ENCODE results near the gene ANKRD35.

- TF ChIP-seq MEIS2 (IDR thresholded peaks at IDR 0.05; ENCODE audit: partially characterized antibody) (no peak), MYC (IDR thresholded peaks at IDR 0.05; ENCODE audit: low read depth, low read length) (no peak), MYC (CRISPR knock-in tag; IDR thresholded peaks at IDR 0.05; ENCODE audit: borderline replicate concordance, low read depth) (no peak), SOX6 (IDR thresholded peaks at IDR 0.05) (no peak), RAD21 (CRISPR knock-in tag; conservative IDR thresholded peaks at IDR 0.05 in 1 of 2, IDR thresholded peaks at IDR 0.05 in 1 of 2) (no peak), MAZ (CRISPR knock-in tag; conservative IDR thresholded peaks at IDR 0.05 in 1 of 2, IDR thresholded peaks at IDR 0.05 in 1 of 2) (peak; percentile 67 to 71; a peak in 3 of 4 replicates), ZNF280B (CRISPR knock-in tag; IDR thresholded peaks at IDR 0.05) (no peak), ZFP30 (CRISPR knock-in tag; IDR thresholded peaks at IDR 0.05; ENCODE audit: borderline replicate concordance) (no peak), ARID3A (IDR thresholded peaks at IDR 0.05; ENCODE audit: borderline replicate concordance, low read depth, low read length) (no peak), CEBPZ (IDR thresholded peaks at IDR 0.05; ENCODE audit: borderline replicate concordance, low read depth, low read length) (no peak), SIX5 (IDR thresholded peaks at IDR 0.05; ENCODE audit: borderline replicate concordance in 1 of 2, insufficient read depth in 1 of 2, low read depth in 1 of 2, low read length in 2 of 2) (no peak), ELF1 (tag; IDR thresholded peaks at IDR 0.05) (no peak), POLR2B (IDR thresholded peaks at IDR 0.05; ENCODE audit: low read depth, partially characterized antibody) (no peak)
These were observed at the start of gene ANKRD35 for GRCh38 chr1:145885738-145886287.
